HepG2 (cell line): ENCODE data around the gene TIRAP. TPM values are rescaled to one million over a fixed set of nuclear protein-coding genes. Genes with fewer than 3 reads are reported as not detected.

Experiments
- ATAC-seq: fragments of 200-7000 bp; cut with Tn5 transposase; 3 replicates; pipeline ENCODE4 v1.9.1; 2020; ENCODE audit warnings: mild to moderate bottlenecking, moderate library complexity
- BruUV-seq: library from RNA; stranded (reverse); fragments of 400-500 nt; replicated peaks from 2 replicates; lab custom pipeline; 2021; lab: Mats Ljungman, UMichigan
- CTCF ChIA-PET: fragments of 300-600 bp; formaldehyde crosslinking; extraction: SDS; loops from one replicate; lab custom pipeline; 2021; ENCODE audit warnings: low total read pairs, inconsistent platforms, low intra/inter-chr PET ratio; lab: Yijun Ruan, JAX
- POLR2A ChIA-PET: fragments of 350-600 bp; sonication (Branson Sonifier 250); formaldehyde crosslinking; loops from one replicate; lab custom pipeline; 2020; ENCODE audit warnings: antibody characterized with exemption, inconsistent platforms; lab: Yijun Ruan, JAX
- DNase-seq: peaks from one replicate; pipeline ENCODE4 v3.0.0-alpha.2; 2015; ENCODE audit warnings: low spot score
- FAIRE-seq: peaks from 3 replicates; lab custom pipeline; 2011; peaks lifted over from hg19 to GRCh38; lab: Jason Lieb, UNC
- H2AFZ ChIP-seq: one replicate; pipeline ENCODE4 v1.6.1; 2011; ENCODE audit warnings: low read length, inconsistent platforms
- H3K27ac ChIP-seq: fragments of 300-600 bp; 3 replicates; pipeline ENCODE4 v1.8.0; 2011; ENCODE audit warnings: mixed run types, mild to moderate bottlenecking, mixed read lengths, low read length, inconsistent platforms; ENCODE audit not compliant: insufficient read depth; ENCODE audit errors: extremely low read length
- H3K27me3 ChIP-seq, 2 experiments: fragments of 200-600 bp in 1 of 2; 2 replicates in 1 of 2; 3 replicates in 1 of 2; pipeline versions ENCODE4 v1.6.0 to v1.8.0; 2011; ENCODE audit warnings: low read length in 2 of 2, mild to moderate bottlenecking in 2 of 2, moderate library complexity in 2 of 2, inconsistent platforms in 1 of 2; ENCODE audit not compliant: insufficient read depth in 2 of 2, control insufficient read depth in 1 of 2
- H3K36me3 ChIP-seq, 2 experiments: fragments of 200-600 bp in 1 of 2; replicated peaks in 1 of 2; 2 replicates in 1 of 2; 3 replicates in 1 of 2; pipeline versions ENCODE4 v1.5.1 to v1.8.0; 2011; ENCODE audit warnings: low read length in 2 of 2, inconsistent platforms in 1 of 2; ENCODE audit not compliant: insufficient read depth in 2 of 2, control insufficient read depth in 1 of 2
- H3K4me1 ChIP-seq: 2 replicates; pipeline ENCODE4 v1.5.1; 2012; ENCODE audit warnings: low read length, inconsistent platforms; ENCODE audit not compliant: insufficient read depth
- H3K4me2 ChIP-seq: 2 replicates; pipeline ENCODE4 v1.6.0; 2011; ENCODE audit warnings: low read depth, low read length, inconsistent platforms
- H3K4me3 ChIP-seq, 3 experiments: fragments of 200-600 bp in 1 of 3; sonication (generic), shearing (Covaris generic) in 1 of 3; replicated peaks in 1 of 3; 2 replicates each; pipeline ENCODE4 v1.5.1; 2011 to 2016; ENCODE audit warnings: low read length in 3 of 3, inconsistent platforms in 2 of 3, low read depth in 2 of 3, mild to moderate bottlenecking in 2 of 3, control low read depth in 1 of 3, mixed read lengths in 1 of 3; ENCODE audit not compliant: insufficient read depth in 1 of 3
- H3K79me2 ChIP-seq: one replicate; pipeline ENCODE4 v1.6.1; 2011; ENCODE audit warnings: low read length, inconsistent platforms; ENCODE audit not compliant: insufficient read depth
- H3K9ac ChIP-seq: 2 replicates; pipeline ENCODE4 v1.6.0; 2011; ENCODE audit warnings: mild to moderate bottlenecking, low read depth, low read length, inconsistent platforms; ENCODE audit not compliant: insufficient read depth
- H3K9me3 ChIP-seq: 2 replicates; pipeline ENCODE4 v1.5.1; 2012; ENCODE audit warnings: mild to moderate bottlenecking, low read length
- H4K20me1 ChIP-seq: 2 replicates; pipeline ENCODE4 v1.6.0; 2011; ENCODE audit warnings: inconsistent platforms, mild to moderate bottlenecking, low read length, moderate library complexity; ENCODE audit not compliant: insufficient read depth
- CBFB ChIP-seq: sonication (generic); formaldehyde crosslinking; IDR thresholded peaks from 2 replicates; pipeline ENCODE4 v1.4.0; 2020; ENCODE audit warnings: missing genetic modification reagents
- DNMT3B ChIP-seq: conservative IDR thresholded peaks from 2 replicates; pipeline ENCODE4 v1.6.1; 2016; ENCODE audit warnings: missing biosample characterization, control low read depth
- GABPB1 ChIP-seq: IDR thresholded peaks from 2 replicates; pipeline ENCODE4 v1.6.1; 2016; ENCODE audit warnings: mild to moderate bottlenecking, missing genetic modification reagents, moderate library complexity, missing compliant biosample characterization
- MXD4 ChIP-seq: IDR thresholded peaks from 2 replicates; pipeline ENCODE4 v1.6.1; 2016; ENCODE audit warnings: mild to moderate bottlenecking, missing biosample characterization, missing genetic modification reagents
- PHF21A ChIP-seq: sonication (generic); formaldehyde crosslinking; IDR thresholded peaks from 2 replicates; pipeline ENCODE4 v1.5.0; 2020; ENCODE audit warnings: mild to moderate bottlenecking, missing genetic modification reagents
- POLR2AphosphoS2 ChIP-seq: IDR thresholded peaks from 2 replicates; pipeline ENCODE4 v1.6.1; 2011; ENCODE audit warnings: low read depth, low read length, improper control_type of control experiment
- SALL1 ChIP-seq: sonication (generic); formaldehyde crosslinking; IDR thresholded peaks from 2 replicates; pipeline ENCODE4 v1.8.0; 2022; ENCODE audit warnings: mild to moderate bottlenecking, missing genetic modification reagents
- STAG1 ChIP-seq: sonication (generic); formaldehyde crosslinking; IDR thresholded peaks from 2 replicates; pipeline ENCODE4 v1.4.0; 2020; ENCODE audit warnings: missing genetic modification reagents
- U2AF2 ChIP-seq: fragments of 200-400 bp; formaldehyde crosslinking; IDR thresholded peaks from 2 replicates; pipeline ENCODE4 v1.6.1; 2017; ENCODE audit warnings: low read depth, mild to moderate bottlenecking, low read length
- ZNF20 ChIP-seq: sonication (generic); formaldehyde crosslinking; IDR thresholded peaks from 2 replicates; pipeline ENCODE4 v1.4.0; 2020; ENCODE audit warnings: mild to moderate bottlenecking, moderate library complexity, missing genetic modification reagents
- ZNF343 ChIP-seq: sonication (generic); formaldehyde crosslinking; IDR thresholded peaks from 2 replicates; pipeline ENCODE4 v1.4.0; 2020; ENCODE audit warnings: mild to moderate bottlenecking, missing genetic modification reagents
- ZNF460 ChIP-seq: sonication (generic); formaldehyde crosslinking; IDR thresholded peaks from 2 replicates; pipeline ENCODE4 v1.5.1; 2020; ENCODE audit warnings: missing genetic modification reagents, mild to moderate bottlenecking, borderline replicate concordance
- WGBS: methylation state at CpG from one replicate; pipeline ENCODE4 v1.1.6; 2017; ENCODE audit warnings: low lambda C conversion rate; 5-methylcytosine and 5-hydroxymethylcytosine counted together
- in situ Hi-C: cut with HindIII; loops from 2 replicates; pipeline ENCODE4 v1.10.0; 2017; ENCODE audit warnings: low pct_unique_long_range_greater_than_20kb; ENCODE audit not compliant: extremely low pct_ligation_motif_present
- intact Hi-C: fragments of 100-400 bp; cut with micrococcal nuclease; formaldehyde crosslinking; loops from one replicate; pipeline ENCODE4 v1.10.0; 2022; ENCODE audit not compliant: unreplicated experiment
- polyA plus RNA-seq, 8 experiments: library from polyadenylated mRNA; depleted of rRNA in 3 of 8; stranded (reverse) in 7 of 8; unstranded in 1 of 8; fragments of >200 nt; fragmentation: Illumina TruSeq in 4 of 8; extraction: Trizol in 4 of 8; gene quantifications; 2 replicates each; pipeline versions ENCODE4 v1.2.1 to v1.2.3, GENCODE V29; 2011 to 2016; ENCODE audit warnings: low read depth in 4 of 8, missing spikeins in 1 of 8, mixed read lengths in 1 of 8; ENCODE audit not compliant: insufficient read depth in 1 of 8
- total RNA-seq, 5 experiments: library from RNA; depleted of rRNA; stranded (reverse); fragments of >200 nt; fragmentation: Illumina TruSeq; extraction: Trizol; gene quantifications; 2 replicates each; pipeline ENCODE4 v1.2.3, GENCODE V29; 2016; ENCODE audit warnings: low read depth in 1 of 5
- TF ChIP-seq, protein P1 (sequence below): sonication (generic); formaldehyde crosslinking; IDR thresholded peaks from 2 replicates; pipeline ENCODE4 v1.9.0; 2021; ENCODE audit warnings: missing genetic modification reagents, mild to moderate bottlenecking, borderline replicate concordance
- TF ChIP-seq, protein P2 (sequence below): sonication (generic); formaldehyde crosslinking; conservative IDR thresholded peaks from 2 replicates; pipeline ENCODE4 v1.8.0; 2022; ENCODE audit warnings: mild to moderate bottlenecking, moderate library complexity, missing genetic modification reagents
- TF ChIP-seq, protein P3 (sequence below): sonication (generic); formaldehyde crosslinking; conservative IDR thresholded peaks from 2 replicates; pipeline ENCODE4 v1.5.0; 2020; ENCODE audit warnings: missing genetic modification reagents
- TF ChIP-seq, protein P4 (sequence below): sonication (generic); formaldehyde crosslinking; IDR thresholded peaks from 2 replicates; pipeline ENCODE4 v1.4.0; 2020; ENCODE audit warnings: missing genetic modification reagents, mild to moderate bottlenecking, borderline replicate concordance

Gene TIRAP
- total and polyA plus RNA-seq, 2 of the 13 experiments (the other 11 are each of a cell fraction or from before 2014, with no cell fraction given): 5.4 to 5.7 TPM

DNA sequence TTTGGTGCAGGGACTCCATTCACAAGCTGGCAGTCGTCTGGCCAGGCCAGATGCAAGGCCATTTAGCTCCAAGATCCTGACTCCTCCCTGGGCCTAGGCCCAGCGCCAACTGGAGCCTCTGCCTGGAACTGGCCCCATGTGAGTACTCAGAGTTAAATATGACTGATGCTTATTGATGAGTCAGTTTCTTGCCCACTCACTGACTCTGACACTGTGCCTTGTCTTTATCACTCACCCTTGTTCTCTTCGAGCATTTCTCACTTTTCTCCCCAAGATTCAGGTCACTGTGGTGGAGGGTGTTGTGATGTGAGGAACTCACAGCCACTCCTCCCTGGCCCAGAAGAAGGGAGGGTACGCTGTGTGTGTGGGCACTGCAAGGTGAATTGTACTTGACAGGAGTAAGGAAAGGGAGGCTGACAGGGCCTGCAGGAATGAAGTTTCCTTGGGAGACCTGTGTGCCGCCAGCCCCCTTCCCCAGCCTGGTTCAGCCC is 49.4 kb downstream of the TIRAP start (continued):
- TF ChIP-seq, protein P1, sequence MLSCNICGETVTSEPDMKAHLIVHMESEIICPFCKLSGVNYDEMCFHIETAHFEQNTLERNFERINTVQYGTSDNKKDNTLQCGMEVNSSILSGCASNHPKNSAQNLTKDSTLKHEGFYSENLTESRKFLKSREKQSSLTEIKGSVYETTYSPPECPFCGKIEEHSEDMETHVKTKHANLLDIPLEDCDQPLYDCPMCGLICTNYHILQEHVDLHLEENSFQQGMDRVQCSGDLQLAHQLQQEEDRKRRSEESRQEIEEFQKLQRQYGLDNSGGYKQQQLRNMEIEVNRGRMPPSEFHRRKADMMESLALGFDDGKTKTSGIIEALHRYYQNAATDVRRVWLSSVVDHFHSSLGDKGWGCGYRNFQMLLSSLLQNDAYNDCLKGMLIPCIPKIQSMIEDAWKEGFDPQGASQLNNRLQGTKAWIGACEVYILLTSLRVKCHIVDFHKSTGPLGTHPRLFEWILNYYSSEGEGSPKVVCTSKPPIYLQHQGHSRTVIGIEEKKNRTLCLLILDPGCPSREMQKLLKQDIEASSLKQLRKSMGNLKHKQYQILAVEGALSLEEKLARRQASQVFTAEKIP (CRISPR knock-in tag): no peak
- no peak for TF ChIP-seq ZNF343 (CRISPR knock-in tag)

DNA sequence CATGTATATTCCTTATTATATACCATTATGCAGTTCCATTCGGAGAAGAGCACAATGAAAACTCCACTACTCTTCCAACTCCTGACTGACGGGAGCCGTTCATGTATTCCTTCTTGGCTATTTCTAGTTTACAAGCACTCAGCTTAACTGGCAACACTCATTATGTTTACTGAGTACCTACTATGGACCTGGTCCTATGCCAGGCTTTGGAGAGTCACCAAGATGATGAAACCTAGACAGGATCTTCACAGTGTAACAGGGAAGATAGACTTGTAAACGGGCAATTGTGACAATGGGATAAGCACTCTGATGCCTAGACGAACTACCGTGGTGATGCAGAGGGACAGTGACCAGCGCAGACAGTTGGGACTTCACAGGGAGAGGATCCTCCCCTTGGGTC is 50.2 kb downstream of the TIRAP start:
- no peaks in the 10 kb centered on the region for H3K9me3 ChIP-seq
- FAIRE-seq (no peak), ATAC-seq (no peak), DNase-seq (no peak)
- CTCF ChIA-PET: no interaction called here
- H3K4me3 ChIP-seq: no peak overlapping the region
- peaks cover 4 to 14% of the 10 kb centered on the region in 2 experiments; a peak in 3 of 5 replicates for H3K36me3 ChIP-seq
- WGBS: 95% methylated on average over 7 of the region's 7 CpGs
- in situ Hi-C loops: no loop called here
- no peaks in the 10 kb centered on the region for H3K27me3 ChIP-seq
- no peak overlapping the region for H3K9ac ChIP-seq
- H3K4me1 ChIP-seq: peaks cover 29% of the 10 kb centered on the region
- no peak overlapping the region for H3K27ac ChIP-seq
- no peak overlapping the region for H3K4me2 ChIP-seq
- POLR2A ChIA-PET: no interaction called here
- intact Hi-C loops: no loop called here
- BruUV-seq: no TSS peak
- H3K79me2 ChIP-seq: no peaks in the 10 kb centered on the region
- H2AFZ ChIP-seq: no peak overlapping the region
- H4K20me1 ChIP-seq: no peaks in the 10 kb centered on the region
- no peak for TF ChIP-seq SALL1
- no peak for TF ChIP-seq U2AF2
- TF ChIP-seq, protein P2, sequence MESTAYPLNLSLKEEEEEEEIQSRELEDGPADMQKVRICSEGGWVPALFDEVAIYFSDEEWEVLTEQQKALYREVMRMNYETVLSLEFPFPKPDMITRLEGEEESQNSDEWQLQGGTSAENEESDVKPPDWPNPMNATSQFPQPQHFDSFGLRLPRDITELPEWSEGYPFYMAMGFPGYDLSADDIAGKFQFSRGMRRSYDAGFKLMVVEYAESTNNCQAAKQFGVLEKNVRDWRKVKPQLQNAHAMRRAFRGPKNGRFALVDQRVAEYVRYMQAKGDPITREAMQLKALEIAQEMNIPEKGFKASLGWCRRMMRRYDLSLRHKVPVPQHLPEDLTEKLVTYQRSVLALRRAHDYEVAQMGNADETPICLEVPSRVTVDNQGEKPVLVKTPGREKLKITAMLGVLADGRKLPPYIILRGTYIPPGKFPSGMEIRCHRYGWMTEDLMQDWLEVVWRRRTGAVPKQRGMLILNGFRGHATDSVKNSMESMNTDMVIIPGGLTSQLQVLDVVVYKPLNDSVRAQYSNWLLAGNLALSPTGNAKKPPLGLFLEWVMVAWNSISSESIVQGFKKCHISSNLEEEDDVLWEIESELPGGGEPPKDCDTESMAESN: no peak
- TF ChIP-seq GABPB1 (CRISPR knock-in tag): no peak
- no peak for TF ChIP-seq POLR2AphosphoS2
- TF ChIP-seq ZNF460 (CRISPR knock-in tag): no peak
- no peak for TF ChIP-seq ZNF20 (CRISPR knock-in tag)
- TF ChIP-seq, protein P3, sequence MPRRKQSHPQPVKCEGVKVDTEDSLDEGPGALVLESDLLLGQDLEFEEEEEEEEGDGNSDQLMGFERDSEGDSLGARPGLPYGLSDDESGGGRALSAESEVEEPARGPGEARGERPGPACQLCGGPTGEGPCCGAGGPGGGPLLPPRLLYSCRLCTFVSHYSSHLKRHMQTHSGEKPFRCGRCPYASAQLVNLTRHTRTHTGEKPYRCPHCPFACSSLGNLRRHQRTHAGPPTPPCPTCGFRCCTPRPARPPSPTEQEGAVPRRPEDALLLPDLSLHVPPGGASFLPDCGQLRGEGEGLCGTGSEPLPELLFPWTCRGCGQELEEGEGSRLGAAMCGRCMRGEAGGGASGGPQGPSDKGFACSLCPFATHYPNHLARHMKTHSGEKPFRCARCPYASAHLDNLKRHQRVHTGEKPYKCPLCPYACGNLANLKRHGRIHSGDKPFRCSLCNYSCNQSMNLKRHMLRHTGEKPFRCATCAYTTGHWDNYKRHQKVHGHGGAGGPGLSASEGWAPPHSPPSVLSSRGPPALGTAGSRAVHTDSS (CRISPR knock-in tag): no peak
- TF ChIP-seq, protein P4, sequence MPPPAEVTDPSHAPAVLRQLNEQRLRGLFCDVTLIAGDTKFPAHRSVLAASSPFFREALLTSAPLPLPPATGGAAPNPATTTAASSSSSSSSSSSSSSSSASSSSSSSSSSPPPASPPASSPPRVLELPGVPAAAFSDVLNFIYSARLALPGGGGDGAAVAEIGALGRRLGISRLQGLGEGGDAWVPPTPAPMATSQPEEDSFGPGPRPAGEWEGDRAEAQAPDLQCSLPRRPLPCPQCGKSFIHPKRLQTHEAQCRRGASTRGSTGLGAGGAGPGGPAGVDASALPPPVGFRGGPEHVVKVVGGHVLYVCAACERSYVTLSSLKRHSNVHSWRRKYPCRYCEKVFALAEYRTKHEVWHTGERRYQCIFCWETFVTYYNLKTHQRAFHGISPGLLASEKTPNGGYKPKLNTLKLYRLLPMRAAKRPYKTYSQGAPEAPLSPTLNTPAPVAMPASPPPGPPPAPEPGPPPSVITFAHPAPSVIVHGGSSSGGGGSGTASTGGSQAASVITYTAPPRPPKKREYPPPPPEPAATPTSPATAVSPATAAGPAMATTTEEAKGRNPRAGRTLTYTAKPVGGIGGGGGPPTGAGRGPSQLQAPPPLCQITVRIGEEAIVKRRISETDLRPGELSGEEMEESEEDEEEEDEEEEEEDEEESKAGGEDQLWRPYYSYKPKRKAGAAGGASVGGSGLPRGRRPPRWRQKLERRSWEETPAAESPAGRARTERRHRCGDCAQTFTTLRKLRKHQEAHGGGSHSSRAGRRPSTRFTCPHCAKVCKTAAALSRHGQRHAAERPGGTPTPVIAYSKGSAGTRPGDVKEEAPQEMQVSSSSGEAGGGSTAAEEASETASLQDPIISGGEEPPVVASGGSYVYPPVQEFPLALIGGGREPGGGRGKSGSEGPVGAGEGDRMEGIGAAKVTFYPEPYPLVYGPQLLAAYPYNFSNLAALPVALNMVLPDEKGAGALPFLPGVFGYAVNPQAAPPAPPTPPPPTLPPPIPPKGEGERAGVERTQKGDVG (CRISPR knock-in tag): no peak
- TF ChIP-seq DNMT3B (CRISPR knock-in tag): no peak
- no peak for TF ChIP-seq MXD4 (CRISPR knock-in tag)
- no peak for TF ChIP-seq CBFB
- TF ChIP-seq STAG1: no peak
- no peak for TF ChIP-seq PHF21A (CRISPR knock-in tag)
